ENCODE results near the gene TRIO. TPM values are rescaled to one million over a fixed set of nuclear protein-coding genes. Genes with fewer than 3 reads are reported as not detected.

Gene TRIO
- total RNA-seq, 1 experiment from 2014 or later, result 136 TPM

DNA sequence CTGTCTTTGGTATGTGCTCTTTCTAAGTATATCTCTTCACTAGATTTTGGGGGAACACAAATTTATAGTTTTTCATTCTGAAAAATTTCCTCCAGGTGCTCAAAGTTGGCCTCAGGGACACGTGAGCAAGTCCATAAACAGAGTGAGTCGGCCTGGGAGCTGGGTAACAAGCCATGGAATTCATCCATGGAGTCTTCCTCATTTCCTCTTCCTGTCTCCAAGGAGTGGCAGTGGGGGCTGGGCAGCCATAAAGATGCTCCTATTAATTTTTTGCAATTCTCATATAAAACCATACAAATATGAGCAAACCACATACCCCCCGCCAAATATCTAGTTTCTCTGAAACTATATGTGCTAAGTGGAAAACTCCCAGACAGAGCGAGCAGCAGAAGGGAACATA lies 301.9 kb downstream of the TRIO start:
- POLR2A ChIA-PET, result no interaction called here

DNA sequence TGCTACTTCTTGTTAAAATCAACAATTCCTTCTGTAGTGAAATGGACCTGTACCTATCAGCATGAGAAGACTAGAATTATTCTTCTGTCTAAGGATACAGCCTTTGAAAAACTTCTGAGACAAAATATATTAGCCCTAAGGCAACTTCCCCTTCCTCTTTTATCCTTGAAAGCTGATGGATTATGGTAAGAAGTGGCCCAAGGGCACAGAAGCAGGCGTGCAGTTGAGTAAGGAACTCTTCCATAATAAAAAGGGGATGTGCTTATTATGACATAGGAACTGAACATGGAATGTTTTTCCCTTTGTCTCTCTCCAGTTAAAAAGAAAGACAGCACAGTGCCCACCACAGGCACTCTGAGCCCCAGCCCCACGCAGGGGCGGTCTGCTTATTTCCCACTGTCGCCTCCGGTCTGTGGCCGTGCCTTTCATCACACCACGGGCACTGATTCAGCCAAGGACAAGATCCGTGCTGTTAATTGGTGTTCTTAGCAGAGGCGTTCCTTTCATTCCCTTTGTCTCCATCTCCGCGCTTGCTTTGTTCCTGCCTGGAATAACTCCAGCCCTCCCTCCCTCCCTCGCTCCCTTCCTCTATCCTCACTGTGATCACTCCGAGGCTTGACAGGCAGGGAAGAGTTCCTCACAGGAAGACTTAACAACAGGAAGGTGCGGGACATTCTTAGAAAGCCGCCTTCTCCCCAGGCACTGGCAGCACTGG lies 302.6 kb downstream of the TRIO start:
- ChIA-PET POLR2A (no interaction called here), CTCF (interaction anchor here (0.7 kb wide), 1 partner anchor 223 kb away, joined by 5 read pairs; no protein-coding TSS in a partner anchor)
- H3K4me1 Mint-ChIP-seq (ENCODE audit: insufficient read depth, unreplicated experiment), result peaks cover 4% of the 10 kb centered on the region
- no peak overlapping the region for H3K4me3 Mint-ChIP-seq (ENCODE audit: unreplicated experiment)
- no peak for DNase-seq (ENCODE audit: unreplicated experiment)
- H3K9me3 Mint-ChIP-seq (ENCODE audit: unreplicated experiment), result no peaks in the 10 kb centered on the region
- TF ChIP-seq, protein P1, sequence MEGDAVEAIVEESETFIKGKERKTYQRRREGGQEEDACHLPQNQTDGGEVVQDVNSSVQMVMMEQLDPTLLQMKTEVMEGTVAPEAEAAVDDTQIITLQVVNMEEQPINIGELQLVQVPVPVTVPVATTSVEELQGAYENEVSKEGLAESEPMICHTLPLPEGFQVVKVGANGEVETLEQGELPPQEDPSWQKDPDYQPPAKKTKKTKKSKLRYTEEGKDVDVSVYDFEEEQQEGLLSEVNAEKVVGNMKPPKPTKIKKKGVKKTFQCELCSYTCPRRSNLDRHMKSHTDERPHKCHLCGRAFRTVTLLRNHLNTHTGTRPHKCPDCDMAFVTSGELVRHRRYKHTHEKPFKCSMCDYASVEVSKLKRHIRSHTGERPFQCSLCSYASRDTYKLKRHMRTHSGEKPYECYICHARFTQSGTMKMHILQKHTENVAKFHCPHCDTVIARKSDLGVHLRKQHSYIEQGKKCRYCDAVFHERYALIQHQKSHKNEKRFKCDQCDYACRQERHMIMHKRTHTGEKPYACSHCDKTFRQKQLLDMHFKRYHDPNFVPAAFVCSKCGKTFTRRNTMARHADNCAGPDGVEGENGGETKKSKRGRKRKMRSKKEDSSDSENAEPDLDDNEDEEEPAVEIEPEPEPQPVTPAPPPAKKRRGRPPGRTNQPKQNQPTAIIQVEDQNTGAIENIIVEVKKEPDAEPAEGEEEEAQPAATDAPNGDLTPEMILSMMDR (IDR thresholded peaks at IDR 0.05; ENCODE audit: unreplicated experiment), result no peak
- no peaks in the 10 kb centered on the region for H3K27me3 Mint-ChIP-seq (ENCODE audit: insufficient read depth, unreplicated experiment)
- H3K36me3 Mint-ChIP-seq (ENCODE audit: insufficient read depth, unreplicated experiment), result peaks cover 21% of the 10 kb centered on the region
- BruUV-seq (replicated peaks), result no TSS peak
- intact Hi-C loops (cut with micrococcal nuclease), result no loop called here
- H3K27ac Mint-ChIP-seq (ENCODE audit: low read depth, unreplicated experiment), result no peak overlapping the region

More for the DNA sequence above, 301.9 kb downstream of the TRIO start:
- CTCF ChIA-PET, result no interaction called here
- Mint-ChIP-seq H3K9me3 (ENCODE audit: unreplicated experiment) (no peaks in the 10 kb centered on the region), H3K27ac (ENCODE audit: low read depth, unreplicated experiment) (peak overlapping the region; percentile 82), H3K4me1 (ENCODE audit: insufficient read depth, unreplicated experiment) (peaks cover 4% of the 10 kb centered on the region), H3K4me3 (ENCODE audit: unreplicated experiment) (no peak overlapping the region), H3K36me3 (ENCODE audit: insufficient read depth, unreplicated experiment) (peaks cover 21% of the 10 kb centered on the region), H3K27me3 (ENCODE audit: insufficient read depth, unreplicated experiment) (no peaks in the 10 kb centered on the region)
- TF ChIP-seq, protein P1 (IDR thresholded peaks at IDR 0.05; ENCODE audit: unreplicated experiment), result no peak
- no peak for DNase-seq (ENCODE audit: unreplicated experiment)
- BruUV-seq (replicated peaks), result no TSS peak
- intact Hi-C loops (cut with micrococcal nuclease), result no loop called here

DNA sequence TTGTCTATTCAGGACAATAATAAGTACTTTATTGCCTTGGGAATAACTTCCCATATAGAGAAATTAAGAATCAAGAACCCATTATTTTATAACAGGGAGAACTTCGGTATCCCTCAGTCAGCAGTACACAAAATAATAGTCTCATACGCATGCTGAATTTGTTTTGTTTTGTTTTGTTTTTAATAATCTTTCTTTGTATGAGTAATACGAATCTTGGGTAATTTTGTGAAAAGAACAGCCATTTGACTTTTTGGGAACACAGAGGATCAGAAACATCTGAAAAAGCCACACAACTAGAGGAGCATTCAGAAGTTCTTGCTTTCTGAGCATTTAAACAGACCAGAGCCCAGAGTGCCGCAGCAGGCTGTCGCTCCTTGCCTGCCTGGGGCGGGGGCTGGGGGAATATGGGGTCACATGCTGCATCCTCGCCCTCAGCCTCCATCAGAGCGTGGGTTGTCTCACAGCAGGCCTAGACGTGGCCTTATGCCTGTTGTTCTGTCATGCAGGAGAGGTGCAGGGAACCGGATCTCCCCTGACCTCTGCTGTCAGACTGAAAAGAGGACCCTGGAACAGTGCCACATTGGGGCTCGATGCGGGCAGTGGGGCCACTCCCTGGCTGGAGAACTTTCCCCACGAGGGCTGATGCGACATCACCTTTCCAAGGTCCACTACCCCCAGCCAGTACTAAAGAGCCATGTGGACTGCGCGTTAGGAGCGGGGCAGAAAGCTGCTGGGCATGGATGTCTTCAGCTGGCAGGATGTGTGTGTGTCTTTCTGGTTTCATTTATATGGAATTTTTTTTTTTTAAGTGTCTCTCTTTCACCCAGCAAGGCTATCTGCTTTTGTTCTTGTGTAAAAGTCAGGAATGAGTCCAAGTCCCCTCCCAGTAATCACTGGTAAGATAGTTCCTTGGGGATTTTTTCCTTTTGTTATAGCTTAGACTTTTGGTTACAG lies 305.1 kb downstream of the TRIO start:
- ChIA-PET CTCF (interaction anchor here (0.6 to 1.5 kb wide), 2 partner anchors 116 to 199 kb away, joined by 3 to 4 read pairs; no protein-coding TSS in a partner anchor), POLR2A (interaction anchor here (1.0 kb wide), 1 partner anchor 28 kb away, joined by 3 read pairs; no protein-coding TSS in a partner anchor)
- intact Hi-C loops (cut with micrococcal nuclease), result no loop called here
- no TSS peak for BruUV-seq (replicated peaks)
- H3K4me3 Mint-ChIP-seq (ENCODE audit: unreplicated experiment), result no peak overlapping the region
- H3K4me1 Mint-ChIP-seq (ENCODE audit: insufficient read depth, unreplicated experiment), result peaks cover 4% of the 10 kb centered on the region
- TF ChIP-seq, protein P1 (IDR thresholded peaks at IDR 0.05; ENCODE audit: unreplicated experiment), result no peak
- DNase-seq (ENCODE audit: unreplicated experiment), result no peak
- H3K27ac Mint-ChIP-seq (ENCODE audit: low read depth, unreplicated experiment), result no peak overlapping the region
- peaks cover 16% of the 10 kb centered on the region for H3K36me3 Mint-ChIP-seq (ENCODE audit: insufficient read depth, unreplicated experiment)
- no peaks in the 10 kb centered on the region for H3K27me3 Mint-ChIP-seq (ENCODE audit: insufficient read depth, unreplicated experiment)
- H3K9me3 Mint-ChIP-seq (ENCODE audit: unreplicated experiment), result no peaks in the 10 kb centered on the region

Data from MCF 10A (cell line).